Adrenal gland (tissue), 12 donors: ENCODE data around the gene CHURC1. TPM values are rescaled to one million over a fixed set of nuclear protein-coding genes. Genes with fewer than 3 reads are reported as not detected.

ENCODE experiments used
- DNase-seq, 7 donors: peaks; one replicate each; pipeline ENCODE4 v3.0.0-alpha.2; 2019 to 2020
- H3K27ac ChIP-seq, 5 donors: fragments of 200-600 bp; sonication (generic) in 4 of 5; 1 replicate in 3 of 5; 2 replicates in 2 of 5; pipeline versions ENCODE4 v1.5.1 to v1.8.0; 2016 to 2020; ENCODE audit warnings: mild to moderate bottlenecking in 1 of 5
- H3K27me3 ChIP-seq: fragments of 200-600 bp; 2 replicates; pipeline ENCODE4 v1.8.0; 2021
- H3K36me3 ChIP-seq, 2 donors: fragments of 200-600 bp; replicated peaks in 1 of 2; 1 replicate in 1 of 2; 2 replicates in 1 of 2; pipeline versions ENCODE4 v1.5.1 to v1.8.0; 2018 to 2022
- H3K4me1 ChIP-seq, 2 donors: fragments of 200-600 bp; replicated peaks in 1 of 2; 1 replicate in 1 of 2; 2 replicates in 1 of 2; pipeline versions ENCODE4 v1.5.1 to v1.8.0; 2018 to 2021
- H3K4me3 ChIP-seq, 4 donors: fragments of 200-600 bp; sonication (generic) in 3 of 4; one replicate each; pipeline ENCODE4 v1.5.1; 2016 to 2018
- H3K9me3 ChIP-seq, 3 donors: fragments of 200-600 bp; sonication (generic) in 1 of 3; replicated peaks in 1 of 3; 1 replicate in 2 of 3; 2 replicates in 1 of 3; pipeline versions ENCODE4 v1.5.1 to v1.8.0; 2016 to 2021
- POLR2A ChIP-seq, 2 donors: fragments of 450-650 bp; IDR thresholded peaks; one replicate each; pipeline ENCODE4 v1.6.1; 2017; ENCODE audit warnings: antibody characterized with exemption in 2 of 2, mild to moderate bottlenecking in 2 of 2, moderate library complexity in 1 of 2
- WGBS, 4 donors: extraction: QIAGEN DNeasy Blood & Tissue Kit in 2 of 4; methylation state at CpG; one replicate each; pipeline versions ENCODE4 v1.1.5 to v1.1.7; 2013 to 2017; 5-methylcytosine and 5-hydroxymethylcytosine counted together
- intact Hi-C, 2 donors: fragments of 100-400 bp; cut with DNase I; formaldehyde crosslinking; loops; one replicate each; pipeline versions ENCODE4 v1.14.1 to v1.15.0; 2022 to 2023
- polyA plus RNA-seq, 3 donors: library from polyadenylated mRNA; stranded (reverse); fragments of 200-250 nt in 2 of 3; fragments of 350-450 nt in 1 of 3; fragmentation: Illumina TruSeq in 1 of 3; extraction: RNeasy Lipid Tissue Mini Kit (QIAGEN cat#74804) in 1 of 3; gene quantifications; one replicate each; pipeline ENCODE4 v1.2.3, GENCODE V29; 2013 to 2014
- total RNA-seq, 9 donors: library from RNA; depleted of rRNA in 4 of 9; stranded (reverse); fragments of >200 nt in 4 of 9; fragments of 120-200 nt in 1 of 9; fragmentation: NEBNext Ultra II Directional in 1 of 9; extraction: Animal tissue kit (Norgen Biotek cat#: 25700) in 1 of 9; gene quantifications; one replicate each; pipeline versions ENCODE4 v1.1.0 to v1.2.4, GENCODE V29; 2013 to 2023
- TF ChIP-seq, protein P1 (sequence below), 6 experiments: fragments of 450-650 bp in 4 of 6; fragments of 200-600 bp in 2 of 6; sonication (generic) in 1 of 6; IDR thresholded peaks; 1 replicate in 5 of 6; 2 replicates in 1 of 6; pipeline versions ENCODE4 v1.5.1 to v1.8.0; 2016 to 2021; ENCODE audit warnings: antibody characterized with exemption in 6 of 6, mild to moderate bottlenecking in 2 of 6, moderate library complexity in 1 of 6
- donor health status: healthy with polysubstance abuse.
- donor health status: Bipolar disorder and iron deficiency.
- donor health status: DM: yes; HTN: yes; CAD: no.
- donor health status: DM: no; HTN: no; CAD: no.
- donor health status: DM: no; HTN: no; CAD: no.
- donor health status: DM: yes; HTN: yes; CAD: no.

Gene CHURC1
- total and polyA plus RNA-seq, 12 donors = 36.7 to 101 (median 74.2) TPM

DNA sequence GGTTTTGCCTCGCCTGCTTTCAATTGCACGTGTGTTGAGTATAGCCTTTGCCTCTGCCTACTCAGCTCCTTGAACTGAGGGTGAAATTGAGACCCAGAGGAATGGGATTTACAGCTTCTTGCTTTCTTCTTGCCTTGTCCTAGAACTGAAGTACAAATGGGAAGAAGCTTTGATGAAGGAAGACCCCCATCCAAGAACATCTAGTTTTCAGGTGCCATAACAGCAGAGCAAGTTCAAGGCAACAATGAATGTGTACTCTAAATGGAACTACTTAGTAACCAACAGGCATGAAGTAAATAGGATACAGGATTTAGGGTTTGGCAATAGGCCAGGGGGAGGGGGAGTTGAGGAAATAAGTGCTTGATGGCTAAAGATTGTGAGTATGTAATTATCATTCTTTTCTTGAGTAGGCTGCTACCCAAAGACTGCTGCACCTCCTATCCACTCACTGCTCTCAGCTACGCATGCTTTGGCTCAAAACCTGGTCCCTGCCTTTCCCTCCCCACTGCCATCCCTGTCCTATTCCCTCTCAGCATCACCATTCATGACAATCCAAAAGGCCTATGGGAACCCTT is 26.2 kb downstream of the CHURC1 start:
- no peaks in the 10 kb centered on the region for H3K9me3 ChIP-seq
- peaks cover 9 to 37% of the 10 kb centered on the region in 2 donors for H3K4me1 ChIP-seq
- intact Hi-C loops = no loop called here
- WGBS, 4 donors = 91 to 98% (median 96%) methylated on average over 3 of the region's 3 CpGs
- no peaks in the 10 kb centered on the region for H3K36me3 ChIP-seq
- H3K27me3 ChIP-seq = no peaks in the 10 kb centered on the region
- TF ChIP-seq, protein P1, sequence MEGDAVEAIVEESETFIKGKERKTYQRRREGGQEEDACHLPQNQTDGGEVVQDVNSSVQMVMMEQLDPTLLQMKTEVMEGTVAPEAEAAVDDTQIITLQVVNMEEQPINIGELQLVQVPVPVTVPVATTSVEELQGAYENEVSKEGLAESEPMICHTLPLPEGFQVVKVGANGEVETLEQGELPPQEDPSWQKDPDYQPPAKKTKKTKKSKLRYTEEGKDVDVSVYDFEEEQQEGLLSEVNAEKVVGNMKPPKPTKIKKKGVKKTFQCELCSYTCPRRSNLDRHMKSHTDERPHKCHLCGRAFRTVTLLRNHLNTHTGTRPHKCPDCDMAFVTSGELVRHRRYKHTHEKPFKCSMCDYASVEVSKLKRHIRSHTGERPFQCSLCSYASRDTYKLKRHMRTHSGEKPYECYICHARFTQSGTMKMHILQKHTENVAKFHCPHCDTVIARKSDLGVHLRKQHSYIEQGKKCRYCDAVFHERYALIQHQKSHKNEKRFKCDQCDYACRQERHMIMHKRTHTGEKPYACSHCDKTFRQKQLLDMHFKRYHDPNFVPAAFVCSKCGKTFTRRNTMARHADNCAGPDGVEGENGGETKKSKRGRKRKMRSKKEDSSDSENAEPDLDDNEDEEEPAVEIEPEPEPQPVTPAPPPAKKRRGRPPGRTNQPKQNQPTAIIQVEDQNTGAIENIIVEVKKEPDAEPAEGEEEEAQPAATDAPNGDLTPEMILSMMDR (IDR thresholded peaks at IDR 0.05) = no peak
- TF ChIP-seq POLR2A (IDR thresholded peaks at IDR 0.05) = no peak
- H3K4me3 ChIP-seq = no peak overlapping the region
- DNase-seq = peak in 2 of 7 donors; percentile 10 to 46
- H3K27ac ChIP-seq = no peak overlapping the region

- no peaks in the 10 kb centered on the region for H3K9me3 ChIP-seq
- H3K27me3 ChIP-seq = no peaks in the 10 kb centered on the region
- WGBS, 4 donors = 87 to 90% (median 89%) methylated on average over 13 of the region's 13 CpGs
- intact Hi-C loops = no loop called here
- H3K4me1 ChIP-seq = peaks cover 9 to 15% of the 10 kb centered on the region in 2 donors
- H3K36me3 ChIP-seq = no peaks in the 10 kb centered on the region
- TF ChIP-seq POLR2A (IDR thresholded peaks at IDR 0.05) = no peak
- TF ChIP-seq, protein P1 (IDR thresholded peaks at IDR 0.05) = no peak
- peak in 2 of 7 donors; percentile 14 to 50 for DNase-seq
- no peak within 1 kb of the TSS for H3K27ac ChIP-seq
- H3K4me3 ChIP-seq = no peak within 1 kb of the TSS
These were observed 28.4 kb downstream of the CHURC1 start, which contains the start of gene GPX2 for GRCh38 chr14:64942531-64943111. GPX2 (minus strand) TSS chr14:64942745; CDS start chr14:64942726, 19 bp downstream.

DNA sequence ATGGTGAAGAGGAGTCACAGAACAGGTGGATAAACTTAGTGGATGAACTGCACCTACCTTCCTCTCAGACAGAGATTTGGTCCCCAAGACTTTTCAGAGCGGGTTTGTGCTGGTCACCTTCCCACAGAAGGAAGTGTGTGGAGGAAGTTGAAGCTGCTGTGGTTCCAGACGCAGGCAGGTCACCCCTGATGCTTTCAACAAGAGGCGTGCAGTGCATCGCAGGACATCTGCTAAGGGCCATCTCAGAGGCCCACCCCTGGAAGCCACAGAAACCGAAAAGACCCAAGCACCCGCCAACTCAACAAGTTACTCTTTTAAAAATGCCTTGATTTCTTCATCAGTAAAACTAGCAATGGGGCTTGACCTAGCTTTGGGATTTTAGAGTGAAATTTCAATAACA is 29.3 kb downstream of the CHURC1 start:
- peaks cover 9% of the 10 kb centered on the region in 2 donors for H3K4me1 ChIP-seq
- WGBS, 4 donors = 77 to 89% (median 85%) methylated on average over 6 of the region's 6 CpGs
- H3K9me3 ChIP-seq = no peaks in the 10 kb centered on the region
- peak in 2 of 7 donors; percentile 9 to 50 for DNase-seq
- H3K27ac ChIP-seq = no peak overlapping the region
- TF ChIP-seq POLR2A (IDR thresholded peaks at IDR 0.05) = no peak
- TF ChIP-seq, protein P1 (IDR thresholded peaks at IDR 0.05) = no peak
- H3K27me3 ChIP-seq = no peaks in the 10 kb centered on the region
- H3K36me3 ChIP-seq = peaks cover 0 to 5% of the 10 kb centered on the region in 2 donors
- H3K4me3 ChIP-seq = no peak overlapping the region
- intact Hi-C loops = no loop called here

GRCh38 chr14:64944041-64944440 is 29.8 kb downstream of the CHURC1 start:
- H3K36me3 ChIP-seq = peaks cover 0 to 6% of the 10 kb centered on the region in 2 donors

More at GRCh38 chr14:64944041-64944440, 29.8 kb downstream of the CHURC1 start:
- peak in 2 of 7 donors; percentile 9 to 45 for DNase-seq
- intact Hi-C loops = no loop called here
- Histone ChIP-seq H3K4me3 (no peak overlapping the region), H3K27me3 (no peaks in the 10 kb centered on the region), H3K9me3 (no peaks in the 10 kb centered on the region), H3K4me1 (peaks cover 9% of the 10 kb centered on the region in 2 donors), H3K27ac (no peak overlapping the region)
- 80 to 97% (median 94%) methylated on average over 2 of the region's 2 CpGs for WGBS, 4 donors
- no peak for TF ChIP-seq POLR2A (IDR thresholded peaks at IDR 0.05)
- TF ChIP-seq, protein P1 (IDR thresholded peaks at IDR 0.05) = no peak
